Stimulated activated memory B cell treated with anti-CD40 and anti-IgM and Interleukin-4, amounts not matched to agents 10 μg/mL and 1 μg/mL and 100 μg/mL, for 72 hours (primary cell): ENCODE measurements around the gene CHRNG.

Source experiments
- ATAC-seq: fragments of 150-1000 bp; cut with Tn5 transposase; 2 replicates; pipeline ENCODE4 v1.10.0; 2021
- H3K27ac Mint-ChIP-seq: one replicate; pipeline ENCODE4 v1.8.0; 2022; ENCODE audit warnings: mild to moderate bottlenecking, mixed read lengths
- H3K27me3 Mint-ChIP-seq: one replicate; pipeline ENCODE4 v1.8.0; 2022; ENCODE audit warnings: mixed read lengths
- H3K36me3 Mint-ChIP-seq: one replicate; pipeline ENCODE4 v1.8.0; 2022; ENCODE audit warnings: mixed read lengths
- H3K4me1 Mint-ChIP-seq: one replicate; pipeline ENCODE4 v1.8.0; 2022; ENCODE audit warnings: mixed read lengths
- H3K4me3 Mint-ChIP-seq: one replicate; pipeline ENCODE4 v1.8.0; 2022; ENCODE audit warnings: mild to moderate bottlenecking, moderate library complexity, mixed read lengths
- H3K9me3 Mint-ChIP-seq: one replicate; pipeline ENCODE4 v1.8.0; 2022; ENCODE audit warnings: mixed read lengths

The CHRNG gene

DNA sequence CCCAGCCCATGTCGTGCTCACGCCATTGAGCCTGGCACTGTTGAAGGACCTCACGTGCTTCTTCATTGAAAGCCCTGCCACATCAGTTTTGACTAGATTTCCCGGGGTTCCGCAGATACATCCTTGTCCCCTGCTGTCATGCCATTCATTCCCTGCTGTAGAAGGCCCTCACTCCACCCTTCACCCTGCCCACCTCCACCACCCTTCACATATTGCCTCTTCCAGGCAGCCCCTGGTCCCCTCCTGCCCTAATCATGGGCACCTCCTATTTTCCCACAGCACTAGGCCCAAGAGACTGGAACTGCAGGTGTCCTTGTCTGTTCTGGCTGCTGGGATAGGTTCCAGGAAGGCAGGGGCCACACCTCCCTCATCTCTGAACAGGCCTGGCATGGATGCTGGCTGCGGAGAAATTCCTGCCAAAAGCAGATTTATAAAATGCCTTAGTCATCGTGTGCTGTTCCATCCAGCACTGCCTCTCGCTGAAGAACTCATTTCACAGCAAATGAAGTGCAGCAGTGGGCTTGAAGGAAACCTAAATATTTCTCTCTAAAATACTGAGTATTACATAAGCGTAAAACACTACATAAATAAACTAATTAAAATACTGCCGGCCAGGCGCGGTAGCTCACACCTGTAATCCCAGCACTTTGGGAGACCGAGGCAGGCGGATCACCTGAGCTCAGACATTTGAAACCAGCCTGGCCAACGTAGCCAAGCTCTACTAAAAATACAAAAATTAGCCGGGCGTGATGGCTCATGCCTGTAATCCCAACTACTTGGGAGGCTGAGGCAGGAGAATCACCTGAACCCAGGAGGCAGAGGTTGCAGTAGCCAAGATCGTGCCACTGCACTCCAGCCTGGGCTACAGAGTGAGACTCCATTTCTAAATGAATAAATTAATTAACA, 49.4 kb downstream of the CHRNG start:
- Mint-ChIP-seq H3K36me3 (peaks cover 13% of the 10 kb centered on the region), H3K4me1 (no peaks in the 10 kb centered on the region), H3K27me3 (no peaks in the 10 kb centered on the region), H3K4me3 (no peak overlapping the region), H3K9me3 (no peaks in the 10 kb centered on the region), H3K27ac (no peak overlapping the region)
- no peak for ATAC-seq

DNA sequence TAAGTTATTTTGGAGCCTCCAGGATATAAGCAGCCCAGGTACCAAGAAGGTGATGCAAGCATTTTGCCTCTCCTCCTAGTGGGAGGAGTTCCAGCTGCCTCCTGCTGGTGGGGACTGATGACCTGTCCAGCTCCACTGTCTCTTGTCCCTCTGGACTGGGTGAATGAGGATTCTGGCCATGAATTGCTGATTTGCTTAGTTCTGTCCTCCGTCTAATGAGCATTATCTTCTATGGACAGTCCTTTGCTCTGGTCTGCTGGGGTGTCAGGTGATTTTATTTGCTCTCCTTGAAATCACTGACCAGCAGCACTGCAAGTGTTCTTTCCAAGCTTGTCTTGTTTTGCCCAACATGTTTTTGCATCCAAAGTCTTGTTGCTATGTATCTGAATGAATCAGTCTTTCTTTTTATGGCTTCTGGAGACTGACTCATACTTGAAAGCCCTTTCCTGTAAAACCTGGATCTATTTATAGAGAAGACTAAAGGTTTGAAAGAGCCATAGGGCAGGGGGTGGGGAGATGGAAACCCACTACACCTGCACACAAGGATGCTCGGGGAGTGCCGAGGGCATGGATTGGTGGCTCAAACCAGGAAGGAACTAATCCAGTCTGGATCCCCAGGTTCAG, 53.4 kb downstream of the CHRNG start:
- Mint-ChIP-seq H3K4me1 (no peaks in the 10 kb centered on the region), H3K9me3 (no peaks in the 10 kb centered on the region), H3K27me3 (no peaks in the 10 kb centered on the region), H3K4me3 (no peak overlapping the region), H3K36me3 (no peaks in the 10 kb centered on the region), H3K27ac (no peak overlapping the region)
- no peak for ATAC-seq

DNA sequence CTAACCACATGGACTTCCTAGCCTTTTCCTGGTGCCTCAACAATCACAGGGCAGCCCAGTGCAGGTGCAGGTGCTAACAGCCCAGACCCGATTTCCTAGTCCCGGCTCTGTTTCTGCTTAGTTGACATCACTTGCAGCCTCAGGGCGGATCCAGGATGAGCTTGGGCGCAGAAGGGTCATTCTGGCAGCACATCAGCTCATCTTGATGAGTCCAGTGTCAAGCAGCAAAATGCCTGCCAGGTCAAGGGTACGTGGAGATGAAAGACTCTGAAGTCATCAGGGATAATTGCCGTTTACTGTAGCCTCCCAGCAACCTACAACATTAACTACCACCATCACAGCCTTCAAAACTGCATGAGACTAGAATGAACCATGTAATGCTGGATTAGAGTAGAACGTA, 54.5 kb downstream of the CHRNG start:
- Mint-ChIP-seq H3K27me3 (no peaks in the 10 kb centered on the region), H3K27ac (no peak overlapping the region), H3K4me1 (no peaks in the 10 kb centered on the region), H3K9me3 (no peaks in the 10 kb centered on the region), H3K4me3 (no peak overlapping the region), H3K36me3 (no peaks in the 10 kb centered on the region)
- ATAC-seq, result no peak
